ENCODE measurements around the gene STK16.
A peak's percentile ranks its signal among the peaks of the same experiment; 100 is the strongest.

STK16 gene

DNA sequence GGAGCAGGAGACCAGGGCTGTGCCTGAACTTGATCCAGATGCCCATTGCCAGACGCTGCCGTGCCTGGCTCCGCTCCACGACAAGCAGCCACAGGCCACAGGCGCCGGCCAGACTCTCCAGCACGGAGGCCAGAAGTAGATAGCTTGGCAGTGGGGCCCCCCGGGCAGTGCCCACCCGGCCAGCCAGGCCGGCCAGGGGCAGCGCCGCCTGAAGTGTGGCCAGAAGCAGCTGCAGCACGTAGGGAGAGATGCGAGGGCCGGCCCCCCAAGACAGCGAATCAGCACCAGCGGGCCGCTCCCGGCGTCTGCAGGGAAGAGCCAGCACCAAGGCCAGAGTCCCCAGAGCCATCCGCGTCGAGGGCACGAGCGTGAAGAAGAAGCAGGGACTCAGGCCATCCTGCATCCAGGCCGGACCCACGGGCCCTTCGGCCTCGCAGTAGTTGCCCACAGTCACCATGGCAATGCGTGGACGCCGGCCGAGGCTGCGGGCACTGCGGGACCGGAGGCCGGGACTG, 27.0 kb upstream of the STK16 start:
- peak overlapping the region; percentile 74 for H3K27ac ChIP-seq (ENCODE audit: low read depth, low read length)
- H3K27me3 ChIP-seq (ENCODE audit: control insufficient read depth, insufficient read depth, low read length), result no peaks in the 10 kb centered on the region
- H3K4me1 ChIP-seq (ENCODE audit: control insufficient read depth, insufficient read depth, low read length), result peaks cover 12% of the 10 kb centered on the region
- no peak overlapping the region for H3K9ac ChIP-seq (ENCODE audit: low read length)
- peaks cover 34% of the 10 kb centered on the region for H3K36me3 ChIP-seq (ENCODE audit: control insufficient read depth, insufficient read depth, low read length)
- peak overlapping the region; percentile 27 for H3K4me3 ChIP-seq (ENCODE audit: low read length)

DNA sequence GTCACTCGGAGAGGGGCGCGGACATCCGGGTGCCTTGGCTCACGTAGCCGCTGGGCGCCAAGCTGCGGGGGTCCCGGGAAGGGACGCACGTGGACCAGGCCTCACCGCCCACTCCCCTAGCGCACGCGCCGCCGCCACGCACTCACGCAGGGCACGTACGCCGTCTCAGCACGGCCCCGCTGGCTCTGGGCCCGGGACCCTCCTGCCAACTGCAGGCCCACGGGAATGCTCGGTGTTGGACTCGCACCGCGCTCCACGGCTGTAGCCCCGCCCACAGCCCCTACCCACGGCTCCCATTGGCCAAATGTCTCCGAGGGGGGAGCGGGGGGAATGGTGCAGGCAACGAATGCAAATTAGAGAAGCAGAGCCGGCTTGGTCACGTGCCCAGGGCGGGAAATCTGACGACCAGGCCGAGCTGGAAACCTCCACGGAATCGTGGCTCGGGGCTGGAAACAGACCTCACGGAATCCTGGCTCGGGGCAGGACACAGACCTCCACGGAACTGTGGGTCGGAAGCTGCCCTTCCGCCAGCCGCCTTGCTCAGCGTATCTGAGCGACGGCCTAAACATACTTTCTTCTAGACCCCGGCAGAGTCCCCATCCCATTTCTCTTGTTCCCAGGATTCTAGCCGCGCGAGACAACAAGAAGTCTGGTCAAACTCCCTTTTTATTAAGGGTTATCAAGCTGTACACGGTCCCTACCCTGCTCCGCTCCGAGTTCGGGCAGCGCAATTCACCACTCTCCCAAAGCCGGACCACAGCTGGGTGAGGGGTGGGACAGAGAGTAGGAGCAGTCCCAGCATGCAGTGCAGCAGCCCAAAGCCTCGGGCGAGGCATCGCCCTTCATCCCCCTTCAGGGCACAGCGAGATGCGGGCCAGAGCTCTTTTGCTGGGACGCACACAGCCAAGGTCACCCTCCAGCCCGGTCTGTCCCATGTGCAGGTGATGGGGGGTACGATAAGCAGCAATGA, 26.3 kb upstream of the STK16 start, which contains the start of gene ABCB6:
ABCB6 (minus strand) TSS at position 227 of the 970 bp plus-strand sequence. CDS start 285 bp downstream, outside the sequence.
- Histone ChIP-seq H3K36me3 (ENCODE audit: control insufficient read depth, insufficient read depth, low read length) (peaks cover 41% of the 10 kb centered on the region), H3K4me3 (ENCODE audit: low read length) (peak within 1 kb of the TSS; percentile 27), H3K27ac (ENCODE audit: low read depth, low read length) (peak within 1 kb of the TSS; percentile 74), H3K9ac (ENCODE audit: low read length) (peak within 1 kb of the TSS; percentile 1), H3K4me1 (ENCODE audit: control insufficient read depth, insufficient read depth, low read length) (peaks cover 12% of the 10 kb centered on the region), H3K27me3 (ENCODE audit: control insufficient read depth, insufficient read depth, low read length) (no peaks in the 10 kb centered on the region)

DNA sequence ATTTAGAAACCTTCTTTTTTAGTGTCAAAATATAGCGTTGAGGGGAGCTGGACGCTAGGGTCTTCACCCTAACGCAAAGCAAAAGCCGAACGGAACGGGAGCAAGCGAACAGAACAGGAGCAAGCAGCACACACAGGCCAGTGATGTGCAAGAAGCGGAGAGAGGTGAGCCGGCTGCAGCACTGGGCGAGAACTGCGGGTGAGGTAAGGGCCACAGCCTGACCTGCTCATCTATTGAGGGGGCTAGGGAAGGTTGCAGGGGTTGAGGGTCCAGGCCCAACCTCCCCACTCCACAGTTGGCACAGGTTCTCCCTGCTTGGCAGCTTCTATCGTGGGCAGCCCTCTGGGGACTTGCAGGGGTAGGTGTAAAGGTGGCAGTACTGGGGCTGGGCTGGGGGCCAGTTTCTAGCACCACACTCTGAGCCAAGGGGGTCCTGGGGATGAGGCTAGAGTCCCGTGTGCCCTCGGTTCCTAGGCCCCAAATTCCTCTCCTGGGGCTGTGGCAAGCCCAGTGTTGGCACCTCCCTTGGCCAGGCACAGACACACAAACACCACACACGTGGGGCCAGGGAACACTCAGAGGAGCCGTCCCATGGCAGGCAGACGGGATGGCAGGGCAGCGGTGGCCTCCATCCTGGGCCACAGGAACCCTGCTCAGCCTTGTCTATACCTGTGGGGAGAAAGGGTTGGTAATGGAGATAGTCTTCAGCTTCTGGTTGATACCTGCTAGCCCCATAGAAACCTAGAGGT, 25.3 kb upstream of the STK16 start:
- Histone ChIP-seq H3K27ac (ENCODE audit: low read depth, low read length) (no peak overlapping the region), H3K36me3 (ENCODE audit: control insufficient read depth, insufficient read depth, low read length) (peaks cover 42% of the 10 kb centered on the region), H3K4me1 (ENCODE audit: control insufficient read depth, insufficient read depth, low read length) (peaks cover 12% of the 10 kb centered on the region), H3K4me3 (ENCODE audit: low read length) (no peak overlapping the region), H3K9ac (ENCODE audit: low read length) (no peak overlapping the region), H3K27me3 (ENCODE audit: control insufficient read depth, insufficient read depth, low read length) (no peaks in the 10 kb centered on the region)

DNA sequence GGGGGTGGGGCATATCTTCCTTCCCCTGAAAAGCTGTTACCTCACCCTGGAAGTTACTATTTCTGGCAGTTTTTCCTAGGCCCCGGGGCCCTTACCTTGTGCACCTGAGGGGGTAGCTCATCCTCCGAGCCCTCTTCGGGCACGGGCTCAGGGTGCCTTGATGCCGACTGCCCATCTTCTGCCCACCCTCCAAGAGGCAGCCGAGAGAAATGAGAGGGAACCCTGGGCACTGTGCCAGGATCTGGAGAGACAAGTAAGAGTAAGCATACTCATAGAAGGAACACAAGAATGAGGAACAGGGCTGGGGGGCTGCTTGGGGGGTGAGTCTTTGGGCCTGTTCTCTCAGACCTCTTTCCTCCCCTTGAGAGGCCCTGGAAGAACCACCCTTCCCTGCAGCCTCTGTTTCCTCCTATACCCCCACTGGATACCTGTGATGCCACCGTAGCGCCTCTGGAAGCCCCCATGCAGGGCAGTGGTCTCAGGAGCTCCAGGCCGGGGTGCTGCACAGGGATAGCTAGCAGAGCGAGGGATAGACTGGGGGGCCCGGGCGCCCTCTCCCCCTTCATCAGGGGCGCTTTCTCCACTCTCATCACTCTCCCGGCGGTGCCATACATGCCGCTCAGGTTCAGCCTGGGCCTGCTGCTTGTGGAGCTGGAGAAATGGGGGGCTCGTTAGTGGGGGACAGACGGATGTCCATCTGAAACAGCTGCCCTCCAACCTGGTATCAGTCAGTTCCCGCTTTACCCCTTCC, 24.5 kb upstream of the STK16 start:
- Histone ChIP-seq H3K36me3 (ENCODE audit: control insufficient read depth, insufficient read depth, low read length) (peaks cover 50% of the 10 kb centered on the region), H3K4me1 (ENCODE audit: control insufficient read depth, insufficient read depth, low read length) (peaks cover 12% of the 10 kb centered on the region), H3K9ac (ENCODE audit: low read length) (no peak overlapping the region), H3K27ac (ENCODE audit: low read depth, low read length) (no peak overlapping the region), H3K27me3 (ENCODE audit: control insufficient read depth, insufficient read depth, low read length) (no peaks in the 10 kb centered on the region), H3K4me3 (ENCODE audit: low read length) (no peak overlapping the region)

DNA sequence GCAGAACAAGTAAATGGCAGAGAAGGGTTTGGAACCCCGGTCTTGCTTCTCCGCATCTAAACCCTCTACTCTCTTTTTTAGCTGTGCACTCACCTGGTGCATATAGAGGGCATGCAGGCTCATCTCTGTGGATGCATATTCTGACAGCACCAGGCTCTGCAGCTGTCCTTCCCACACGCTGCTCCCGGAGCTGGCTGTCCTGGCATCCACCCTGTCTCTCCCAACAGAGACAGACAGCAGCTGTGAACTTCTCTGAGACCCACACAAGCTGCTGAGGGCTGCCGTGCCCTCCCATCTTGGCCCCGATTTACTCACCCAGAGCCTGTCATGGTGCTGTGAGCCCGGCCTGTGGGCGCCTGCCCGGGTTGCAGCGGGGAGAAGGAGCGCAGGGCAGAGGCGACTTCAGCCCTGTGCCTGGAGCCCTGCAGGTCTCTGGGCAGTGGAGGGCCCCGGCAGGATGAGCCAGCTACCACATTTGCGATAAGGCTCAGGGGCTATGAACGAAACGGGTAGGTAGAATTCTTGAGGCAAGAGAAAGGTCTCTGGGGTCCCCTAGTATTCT, 23.2 kb upstream of the STK16 start:
- H3K9ac ChIP-seq (ENCODE audit: low read length), result no peak overlapping the region
- H3K36me3 ChIP-seq (ENCODE audit: control insufficient read depth, insufficient read depth, low read length), result peaks cover 50% of the 10 kb centered on the region
- no peak overlapping the region for H3K27ac ChIP-seq (ENCODE audit: low read depth, low read length)
- H3K4me1 ChIP-seq (ENCODE audit: control insufficient read depth, insufficient read depth, low read length), result peaks cover 12% of the 10 kb centered on the region
- H3K4me3 ChIP-seq (ENCODE audit: low read length), result no peak overlapping the region
- no peaks in the 10 kb centered on the region for H3K27me3 ChIP-seq (ENCODE audit: control insufficient read depth, insufficient read depth, low read length)

DNA sequence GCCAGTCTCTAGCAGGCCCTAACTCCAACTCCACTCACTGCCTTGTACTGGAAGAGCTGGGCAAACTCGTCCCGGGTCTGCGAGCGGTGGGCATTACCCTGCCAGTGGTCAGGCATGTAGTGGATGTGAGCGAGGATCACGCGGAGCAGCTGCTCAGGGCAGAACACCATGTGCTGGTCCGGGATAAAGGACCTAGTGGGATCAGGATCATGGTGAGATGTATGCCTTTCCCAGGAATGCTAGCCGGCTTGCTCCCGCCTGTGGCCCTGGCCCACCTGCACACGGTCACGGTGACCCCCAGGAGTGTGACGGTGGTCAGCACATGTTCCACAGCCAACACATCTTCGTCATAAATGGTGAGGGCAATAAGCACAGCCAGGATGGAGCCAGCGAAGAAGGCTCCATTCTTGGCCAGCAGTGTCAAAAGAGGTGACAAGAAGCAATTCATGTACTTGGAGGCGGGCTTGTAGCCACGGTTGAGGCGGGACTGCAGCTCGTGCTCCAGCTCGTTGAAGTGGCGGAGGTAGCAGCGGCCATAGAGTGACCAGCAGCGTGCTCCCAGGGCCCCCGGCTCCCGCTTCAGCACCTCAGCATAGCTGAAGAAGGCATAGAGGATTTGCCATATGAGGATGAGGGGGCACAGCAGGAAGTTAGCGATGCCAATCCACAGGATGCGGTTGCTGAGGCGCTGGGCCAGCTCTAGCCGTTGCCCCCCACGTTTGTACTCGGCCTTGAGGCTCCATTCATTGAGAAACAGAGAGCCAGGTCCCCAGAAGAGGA, 21.3 kb upstream of the STK16 start:
- Histone ChIP-seq H3K27me3 (ENCODE audit: control insufficient read depth, insufficient read depth, low read length) (no peaks in the 10 kb centered on the region), H3K4me1 (ENCODE audit: control insufficient read depth, insufficient read depth, low read length) (peaks cover 19% of the 10 kb centered on the region), H3K4me3 (ENCODE audit: low read length) (no peak overlapping the region), H3K9ac (ENCODE audit: low read length) (no peak overlapping the region), H3K27ac (ENCODE audit: low read depth, low read length) (no peak overlapping the region), H3K36me3 (ENCODE audit: control insufficient read depth, insufficient read depth, low read length) (peaks cover 50% of the 10 kb centered on the region)

DNA sequence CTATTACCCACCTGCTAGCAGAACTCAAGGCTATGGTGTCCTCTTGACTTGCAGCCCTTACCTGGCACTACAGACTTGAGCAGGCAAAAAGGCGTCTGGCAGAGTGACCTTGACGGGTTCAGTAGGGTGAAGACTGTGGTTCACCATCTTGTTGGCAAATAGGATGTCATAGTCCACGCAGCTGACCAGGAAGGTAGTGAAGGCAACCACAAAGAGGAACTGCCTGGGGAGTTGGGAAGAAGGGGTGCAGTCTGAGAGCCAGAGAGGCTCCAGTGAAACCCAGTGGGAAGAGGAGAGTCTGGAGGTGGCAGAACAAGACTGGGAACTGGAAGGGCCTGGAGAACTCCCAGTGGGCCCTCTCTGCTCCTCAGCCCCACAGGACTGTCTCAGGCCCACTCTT, 19.9 kb upstream of the STK16 start:
- H3K4me1 ChIP-seq (ENCODE audit: control insufficient read depth, insufficient read depth, low read length), result peaks cover 12% of the 10 kb centered on the region
- H3K36me3 ChIP-seq (ENCODE audit: control insufficient read depth, insufficient read depth, low read length), result peaks cover 46% of the 10 kb centered on the region
- H3K4me3 ChIP-seq (ENCODE audit: low read length), result no peak overlapping the region
- no peak overlapping the region for H3K9ac ChIP-seq (ENCODE audit: low read length)
- H3K27me3 ChIP-seq (ENCODE audit: control insufficient read depth, insufficient read depth, low read length), result no peaks in the 10 kb centered on the region
- H3K27ac ChIP-seq (ENCODE audit: low read depth, low read length), result no peak overlapping the region

DNA sequence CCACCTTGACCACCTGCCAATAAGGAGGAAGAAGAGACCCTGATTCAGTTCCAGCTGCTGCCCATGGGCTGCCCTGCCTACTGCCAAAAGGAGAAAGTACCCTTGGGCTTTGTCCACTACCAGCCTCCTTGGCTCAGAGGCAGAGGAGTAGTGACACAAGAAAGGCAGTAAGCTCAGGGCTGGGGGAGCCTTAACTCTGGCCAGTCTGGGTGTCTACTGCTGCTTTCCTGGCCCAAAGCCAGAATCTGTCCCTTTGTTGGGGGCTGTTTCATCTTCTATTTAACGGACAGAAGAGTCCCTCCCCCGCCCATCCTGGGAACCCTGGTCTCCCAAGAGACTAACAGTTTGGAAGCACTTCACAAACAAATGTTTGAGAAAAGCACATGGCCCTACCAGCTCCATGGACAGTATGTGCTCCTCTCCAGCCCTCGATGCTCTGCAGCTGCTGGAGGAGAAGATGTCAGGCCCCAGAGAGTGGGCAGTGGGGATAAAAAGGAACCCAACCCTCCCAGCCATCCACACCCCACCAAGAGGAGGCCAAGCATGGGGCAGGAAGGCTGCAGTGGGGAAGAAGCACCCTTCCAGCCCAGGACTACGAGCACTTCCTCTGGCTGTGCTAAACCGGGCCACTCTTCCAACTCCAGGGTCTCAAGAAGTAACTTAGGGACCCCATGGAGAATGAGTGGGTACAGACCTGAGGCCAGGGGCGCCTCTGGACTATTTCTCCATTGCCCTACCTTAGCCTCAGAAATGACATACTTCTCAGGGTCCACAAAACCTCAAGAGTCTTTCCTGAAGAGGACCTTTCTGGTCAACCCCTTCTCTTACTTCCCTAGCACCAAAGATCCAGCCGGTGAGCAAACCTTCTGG, 17.0 kb upstream of the STK16 start:
- H3K4me1 ChIP-seq (ENCODE audit: control insufficient read depth, insufficient read depth, low read length), result peaks cover 16% of the 10 kb centered on the region
- H3K27me3 ChIP-seq (ENCODE audit: control insufficient read depth, insufficient read depth, low read length), result no peaks in the 10 kb centered on the region
- peak overlapping the region; percentile 98 for H3K9ac ChIP-seq (ENCODE audit: low read length)
- peak overlapping the region; percentile 90 for H3K4me3 ChIP-seq (ENCODE audit: low read length)
- H3K27ac ChIP-seq (ENCODE audit: low read depth, low read length), result peak overlapping the region; percentile 94
- peaks cover 37% of the 10 kb centered on the region for H3K36me3 ChIP-seq (ENCODE audit: control insufficient read depth, insufficient read depth, low read length)

DNA sequence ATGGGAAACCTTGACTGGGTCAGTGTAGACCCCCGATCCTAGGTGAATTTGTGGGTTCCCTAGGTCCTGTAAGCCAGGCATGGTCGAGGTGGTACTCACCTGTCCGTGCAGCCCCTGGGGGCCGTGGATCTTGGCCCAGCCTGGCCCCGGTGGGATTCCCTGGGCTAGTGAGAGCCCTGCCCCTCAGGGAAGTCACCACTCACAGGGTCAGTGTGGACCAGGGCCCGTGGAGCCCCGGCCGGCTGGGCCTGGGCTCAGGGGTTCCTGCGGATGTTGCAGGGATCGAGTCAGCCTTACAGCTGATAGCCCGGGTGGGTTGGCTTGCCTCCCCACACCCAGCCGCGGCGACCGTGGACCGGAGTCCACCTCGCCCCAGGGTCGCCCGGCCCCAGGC, 16.4 kb upstream of the STK16 start:
- Histone ChIP-seq H3K27me3 (ENCODE audit: control insufficient read depth, insufficient read depth, low read length) (no peaks in the 10 kb centered on the region), H3K4me3 (ENCODE audit: low read length) (peak overlapping the region; percentile 90), H3K9ac (ENCODE audit: low read length) (peak overlapping the region; percentile 98), H3K27ac (ENCODE audit: low read depth, low read length) (peak overlapping the region; percentile 94), H3K36me3 (ENCODE audit: control insufficient read depth, insufficient read depth, low read length) (peaks cover 36% of the 10 kb centered on the region), H3K4me1 (ENCODE audit: control insufficient read depth, insufficient read depth, low read length) (peaks cover 16% of the 10 kb centered on the region)

DNA sequence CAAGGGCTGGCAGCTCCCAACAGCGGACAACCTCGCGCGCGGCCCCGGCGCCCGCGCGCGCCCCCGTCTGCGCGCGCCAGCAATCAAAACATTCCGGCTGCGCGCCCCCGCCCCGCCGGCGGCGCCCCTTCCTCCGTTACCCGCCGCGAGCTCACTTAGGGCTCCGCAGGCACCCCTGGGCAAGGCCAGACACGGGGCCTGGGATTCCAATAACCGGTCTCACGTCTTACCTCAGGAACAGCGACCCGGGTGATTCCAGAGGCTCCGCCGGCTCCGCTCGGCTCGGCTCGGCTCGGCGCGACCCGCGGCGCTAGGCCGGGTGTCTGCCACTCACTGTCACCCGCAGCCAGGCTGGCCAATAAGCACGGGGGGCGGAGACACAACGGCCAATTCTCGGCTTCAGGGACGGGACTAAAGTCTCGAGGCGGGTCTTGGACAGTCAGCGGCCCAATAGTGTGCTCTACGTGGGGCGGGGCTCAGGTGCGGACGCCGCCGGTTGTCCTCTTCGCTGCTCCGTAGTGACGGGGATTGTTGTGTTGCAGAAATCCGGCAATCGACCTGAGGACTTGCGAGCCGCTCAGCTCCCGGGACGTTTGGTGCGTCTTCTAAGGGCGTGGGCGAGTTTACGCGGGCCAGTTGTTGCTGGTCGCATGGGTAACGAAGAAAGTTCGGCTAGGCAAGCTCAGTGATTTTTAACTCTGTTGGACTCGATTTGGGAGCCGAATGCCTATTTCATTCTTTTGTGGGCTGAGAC, 15.8 kb upstream of the STK16 start, which contains the start of the genes ANKZF1 and ATG9A:
ANKZF1 (plus strand) TSS at position 502 of the 754 bp plus-strand sequence. CDS start 452 bp downstream, outside the sequence.
ATG9A (minus strand) TSS at position 332 of the 754 bp plus-strand sequence. CDS start 1,612 bp downstream, outside the sequence.
- Histone ChIP-seq H3K27me3 (ENCODE audit: control insufficient read depth, insufficient read depth, low read length) (no peaks in the 10 kb centered on the region), H3K4me3 (ENCODE audit: low read length) (peak within 1 kb of the TSS; percentile 96), H3K9ac (ENCODE audit: low read length) (peak within 1 kb of the TSS; percentile 98), H3K36me3 (ENCODE audit: control insufficient read depth, insufficient read depth, low read length) (peaks cover 35% of the 10 kb centered on the region), H3K4me1 (ENCODE audit: control insufficient read depth, insufficient read depth, low read length) (peaks cover 16% of the 10 kb centered on the region), H3K27ac (ENCODE audit: low read depth, low read length) (peak within 1 kb of the TSS; percentile 94)

Measured in rectal smooth muscle tissue (tissue), 1 donor.